GM10266 (cell line): Measurements from ENCODE around the gene BABAM2.

Source experiments
- DNase-seq: peaks from one replicate; pipeline ENCODE4 v3.0.0; 2012; ENCODE audit errors: extremely low spot score
- TF ChIP-seq, protein P1 (sequence below): IDR thresholded peaks from 2 replicates; pipeline ENCODE4 v1.5.1; 2012; ENCODE audit warnings: mild to moderate bottlenecking, low read depth; ENCODE audit not compliant: control insufficient read depth, insufficient read depth; ENCODE audit errors: missing control alignments

The BABAM2 gene

DNA sequence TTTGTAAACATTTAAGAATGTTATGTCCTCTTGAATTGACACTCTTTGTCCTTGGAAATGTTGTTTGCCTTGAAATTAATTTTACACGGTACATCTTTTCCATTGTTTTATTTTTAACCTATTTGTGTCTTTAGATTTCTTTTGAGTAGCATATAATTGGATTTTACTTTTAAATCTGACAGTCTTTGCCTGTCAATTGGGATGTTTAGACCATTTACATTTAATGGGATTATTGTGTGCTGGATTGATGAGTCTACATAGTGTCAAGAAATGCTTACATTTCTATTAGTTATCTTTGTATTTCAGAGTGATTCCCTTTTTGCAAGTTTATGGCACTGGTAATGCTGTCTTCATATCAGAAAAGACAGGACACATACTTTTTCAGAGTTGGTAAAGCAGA is 61.5 kb downstream of the BABAM2 start:
- TF ChIP-seq, protein P1, sequence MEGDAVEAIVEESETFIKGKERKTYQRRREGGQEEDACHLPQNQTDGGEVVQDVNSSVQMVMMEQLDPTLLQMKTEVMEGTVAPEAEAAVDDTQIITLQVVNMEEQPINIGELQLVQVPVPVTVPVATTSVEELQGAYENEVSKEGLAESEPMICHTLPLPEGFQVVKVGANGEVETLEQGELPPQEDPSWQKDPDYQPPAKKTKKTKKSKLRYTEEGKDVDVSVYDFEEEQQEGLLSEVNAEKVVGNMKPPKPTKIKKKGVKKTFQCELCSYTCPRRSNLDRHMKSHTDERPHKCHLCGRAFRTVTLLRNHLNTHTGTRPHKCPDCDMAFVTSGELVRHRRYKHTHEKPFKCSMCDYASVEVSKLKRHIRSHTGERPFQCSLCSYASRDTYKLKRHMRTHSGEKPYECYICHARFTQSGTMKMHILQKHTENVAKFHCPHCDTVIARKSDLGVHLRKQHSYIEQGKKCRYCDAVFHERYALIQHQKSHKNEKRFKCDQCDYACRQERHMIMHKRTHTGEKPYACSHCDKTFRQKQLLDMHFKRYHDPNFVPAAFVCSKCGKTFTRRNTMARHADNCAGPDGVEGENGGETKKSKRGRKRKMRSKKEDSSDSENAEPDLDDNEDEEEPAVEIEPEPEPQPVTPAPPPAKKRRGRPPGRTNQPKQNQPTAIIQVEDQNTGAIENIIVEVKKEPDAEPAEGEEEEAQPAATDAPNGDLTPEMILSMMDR = no peak
- DNase-seq = no peak

GRCh38 chr2:27953077-27953476 is 62.5 kb downstream of the BABAM2 start:
- DNase-seq = no peak
- TF ChIP-seq, protein P1 = no peak

GRCh38 chr2:27954221-27954673 is 63.7 kb downstream of the BABAM2 start:
- TF ChIP-seq, protein P1 = no peak
- no peak for DNase-seq

GRCh38 chr2:27954771-27955383 is 64.3 kb downstream of the BABAM2 start:
- DNase-seq = no peak
- TF ChIP-seq, protein P1 = no peak

DNA sequence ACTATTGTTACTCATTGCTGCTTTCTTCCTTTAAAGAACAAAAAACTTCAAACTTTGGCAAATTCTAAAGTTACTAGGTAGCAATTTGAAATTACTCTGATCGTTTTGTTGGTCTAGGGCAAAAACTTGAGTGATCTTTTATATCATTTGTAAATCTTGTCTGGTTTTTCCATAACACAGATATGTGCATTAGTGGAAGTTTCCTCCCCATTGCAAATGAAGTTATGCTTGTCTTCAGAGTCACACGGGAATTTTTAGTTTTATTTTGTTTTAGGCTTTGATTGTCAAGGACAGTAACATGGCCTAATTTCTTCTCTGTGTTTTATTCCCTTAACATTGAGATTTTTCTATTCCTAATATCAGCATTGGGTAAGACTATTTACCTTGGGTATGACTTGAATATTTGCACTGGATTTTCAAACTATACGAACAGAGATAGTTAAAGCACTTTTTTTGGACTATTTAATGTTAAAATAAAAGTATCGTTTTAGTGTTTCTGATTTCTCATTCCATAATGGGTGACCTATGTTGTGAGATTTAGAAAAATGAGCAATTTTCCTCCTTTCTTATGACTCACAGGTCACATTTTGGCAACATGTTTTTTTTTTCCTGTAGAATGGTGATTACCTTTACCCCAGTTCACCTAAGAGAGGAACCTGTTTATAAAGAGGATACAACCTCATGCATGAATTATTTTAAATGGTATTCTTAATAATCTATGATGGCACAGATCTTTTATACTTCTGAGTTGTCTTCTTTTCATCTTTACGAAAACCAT is 65.0 kb downstream of the BABAM2 start:
- TF ChIP-seq, protein P1 = no peak
- DNase-seq = no peak

GRCh38 chr2:27956888-27957287 is 66.4 kb downstream of the BABAM2 start:
- TF ChIP-seq, protein P1 = no peak
- DNase-seq = no peak

DNA sequence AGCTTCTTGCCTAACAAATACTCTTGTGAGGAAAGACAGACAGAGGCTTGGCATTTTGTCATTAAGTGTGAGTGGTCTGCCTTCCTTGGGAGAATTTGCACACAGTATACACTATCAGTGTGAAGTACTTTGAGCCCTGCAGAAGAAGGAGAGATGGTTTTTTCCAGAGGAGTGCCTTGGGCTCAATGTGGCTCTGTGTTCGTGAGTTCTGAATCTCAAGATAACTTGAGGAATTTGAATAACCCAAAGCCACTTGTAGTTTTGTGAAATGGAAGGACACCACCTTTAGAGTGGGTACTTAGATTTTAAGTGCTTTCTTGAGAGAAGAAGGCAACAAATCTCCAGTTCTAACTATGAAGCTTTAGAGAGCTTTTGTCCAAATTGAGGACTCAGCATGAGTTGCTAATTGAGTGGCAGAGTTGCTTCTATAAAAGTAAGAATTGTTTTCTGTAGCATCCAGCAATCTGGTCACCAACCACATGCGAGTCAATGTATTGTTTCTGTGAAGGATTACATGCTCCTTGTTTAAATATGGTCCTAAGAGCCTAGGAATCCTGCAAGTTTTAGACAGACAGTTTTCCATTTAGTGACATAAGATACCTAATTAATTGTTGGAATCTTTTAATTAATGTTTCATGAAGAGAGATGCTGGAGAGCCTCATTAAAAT is 68.3 kb downstream of the BABAM2 start:
- DNase-seq = no peak
- TF ChIP-seq, protein P1 = no peak
